ENCODE results near the gene DNLZ.

The DNLZ gene

DNA sequence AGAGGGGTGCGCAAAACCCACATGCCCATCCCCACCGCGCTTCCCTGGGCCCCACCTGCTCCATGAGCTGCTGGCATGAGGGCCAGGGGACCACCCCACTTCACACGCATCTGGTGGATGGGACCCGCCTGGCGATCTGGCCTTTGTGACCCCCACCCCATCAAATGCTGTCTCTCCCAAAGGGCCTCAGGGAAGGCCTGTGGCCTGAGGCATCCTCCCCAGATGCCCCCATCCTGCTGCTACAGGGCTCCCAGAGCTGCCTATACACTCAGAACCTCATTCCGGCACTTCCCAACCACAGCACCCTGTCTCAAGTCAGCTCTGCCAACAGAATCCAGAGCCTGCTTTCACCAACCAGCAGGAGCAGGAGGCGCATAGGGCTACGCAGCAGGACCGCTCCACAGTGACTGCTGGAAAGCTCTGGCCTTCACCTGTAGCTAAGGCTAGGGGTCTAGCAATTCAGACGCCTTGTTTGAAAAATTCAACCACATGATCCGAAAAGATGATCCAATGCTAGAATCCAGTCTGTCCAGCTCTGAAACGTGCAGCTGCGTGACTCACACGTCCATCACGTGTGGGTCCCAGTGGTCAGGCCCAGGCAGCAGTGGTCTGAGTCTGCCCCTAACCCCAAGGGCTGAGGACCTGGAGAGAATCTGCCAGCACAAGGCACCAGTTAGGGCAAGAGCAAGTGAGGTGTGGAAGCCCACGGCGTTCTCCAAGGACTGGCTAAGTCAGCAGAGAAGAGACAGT is 37.8 kb upstream of the DNLZ start:
- H3K4me1 Mint-ChIP-seq, result peaks cover 43 to 68% of the 10 kb centered on the region in 2 donors
- H3K4me3 Mint-ChIP-seq, result peak overlapping the region in 1 of 2 donors; percentile 46
- peaks cover 44 to 70% of the 10 kb centered on the region in 2 donors for H3K36me3 Mint-ChIP-seq
- DNase-seq (no peak), ATAC-seq (replicated peaks) (no peak)
- H3K9me3 Mint-ChIP-seq, result no peaks in the 10 kb centered on the region
- peak overlapping the region; percentile 25 for H3K27ac Mint-ChIP-seq
- H3K27me3 Mint-ChIP-seq, result no peaks in the 10 kb centered on the region

DNA sequence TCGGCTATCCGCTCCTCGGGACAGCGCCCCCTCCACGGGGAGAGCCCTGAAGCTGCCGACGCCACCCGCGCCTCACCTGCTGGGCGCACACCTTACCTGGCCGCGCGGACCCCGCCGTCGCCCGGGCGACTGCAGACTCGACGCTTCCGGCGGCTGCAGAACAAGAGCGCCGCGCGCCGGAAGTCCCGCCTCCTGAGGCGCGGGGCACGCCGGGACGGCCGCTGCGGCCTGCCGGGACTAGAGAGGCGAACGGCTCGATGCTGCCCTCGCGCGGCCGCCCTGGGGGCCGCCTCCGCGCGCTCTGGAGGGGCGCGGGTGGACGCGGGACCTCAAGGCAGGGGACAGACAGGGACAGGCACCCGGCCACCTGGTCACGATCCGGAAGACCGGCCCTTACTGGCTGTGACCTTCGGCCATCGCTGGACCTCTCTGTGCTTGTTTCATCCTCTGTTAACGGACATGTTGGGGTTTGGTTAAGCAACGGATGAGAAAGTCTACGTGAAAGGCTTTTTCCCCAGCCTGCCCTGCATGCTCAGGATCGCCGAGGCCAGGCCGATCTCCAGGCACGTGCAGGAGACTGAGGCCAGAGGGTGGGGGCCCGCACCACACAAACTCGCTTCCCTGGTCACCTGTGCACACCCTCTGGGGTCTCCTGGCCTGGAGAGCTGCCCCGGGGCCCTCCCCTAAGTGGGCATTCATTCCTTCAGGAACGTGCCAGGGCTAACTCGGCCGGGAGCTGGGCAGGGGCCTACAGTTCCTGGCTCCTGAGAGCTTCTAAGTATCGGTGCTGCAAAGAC is 36.7 kb upstream of the DNLZ start, which contains the start of gene SNAPC4:
TSS of gene SNAPC4 (minus strand) at position 133 of the 797 bp plus-strand sequence. CDS start 1,742 bp downstream, outside the sequence.
- DNase-seq, result peak; percentile 84
- H3K36me3 Mint-ChIP-seq, result peaks cover 45 to 76% of the 10 kb centered on the region in 2 donors
- peak; percentile 76 to 80 for ATAC-seq (replicated peaks)
- peak within 1 kb of the TSS; percentile 93 to 95 for H3K4me3 Mint-ChIP-seq
- no peaks in the 10 kb centered on the region for H3K9me3 Mint-ChIP-seq
- peaks cover 43 to 64% of the 10 kb centered on the region in 2 donors for H3K4me1 Mint-ChIP-seq
- H3K27me3 Mint-ChIP-seq, result no peaks in the 10 kb centered on the region
- peak within 1 kb of the TSS; percentile 97 for H3K27ac Mint-ChIP-seq

DNA sequence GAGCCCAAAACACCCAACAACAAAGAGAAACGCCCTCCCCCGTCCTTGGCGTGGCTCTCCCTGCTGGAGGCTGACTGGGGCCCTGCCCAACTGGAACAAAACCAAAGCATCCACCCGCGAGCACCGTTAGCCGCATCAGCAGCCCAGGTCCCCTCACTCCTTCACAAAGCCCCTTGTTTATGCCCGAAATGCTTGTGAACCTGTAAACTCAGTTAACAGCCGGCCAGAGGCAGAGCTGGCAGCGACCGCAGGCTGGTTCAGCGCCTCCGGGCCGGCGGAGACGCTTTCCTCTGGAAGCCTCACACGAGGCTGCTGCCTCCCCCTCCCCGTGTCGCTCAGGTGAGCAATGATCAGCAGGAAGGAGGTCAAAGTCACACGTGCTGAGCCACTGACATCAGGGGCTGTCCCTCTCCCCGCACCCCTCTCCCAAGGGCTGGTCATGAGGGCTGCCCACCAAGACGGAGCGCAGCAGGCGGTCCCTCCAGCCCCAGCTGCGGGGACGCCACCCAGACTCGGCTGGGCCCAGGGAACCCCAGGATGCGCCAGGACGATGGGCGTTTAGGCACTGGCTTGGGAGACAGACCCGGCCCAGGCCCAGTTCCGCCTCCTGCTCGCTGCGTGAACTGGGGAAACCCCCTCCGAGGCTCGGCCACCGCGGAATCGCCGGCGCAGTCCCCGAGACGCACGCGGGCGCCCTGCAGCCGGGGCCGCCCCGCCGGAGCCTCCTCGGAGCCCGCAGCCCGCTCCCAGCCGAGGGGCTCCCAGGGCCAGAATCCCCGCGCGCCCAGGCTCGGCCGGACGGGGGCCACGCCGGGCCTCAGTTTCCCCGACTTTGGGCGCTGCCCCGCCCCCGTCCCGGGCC is 35.9 kb upstream of the DNLZ start:
- Mint-ChIP-seq H3K36me3 (peaks cover 43 to 76% of the 10 kb centered on the region in 2 donors), H3K4me3 (peak overlapping the region; percentile 93 to 95), H3K9me3 (no peaks in the 10 kb centered on the region), H3K27me3 (no peaks in the 10 kb centered on the region), H3K27ac (peak overlapping the region; percentile 97), H3K4me1 (peaks cover 36 to 55% of the 10 kb centered on the region in 2 donors)
- ATAC-seq (replicated peaks), result peak; percentile 53 to 60
- peak; percentile 55 for DNase-seq

DNA sequence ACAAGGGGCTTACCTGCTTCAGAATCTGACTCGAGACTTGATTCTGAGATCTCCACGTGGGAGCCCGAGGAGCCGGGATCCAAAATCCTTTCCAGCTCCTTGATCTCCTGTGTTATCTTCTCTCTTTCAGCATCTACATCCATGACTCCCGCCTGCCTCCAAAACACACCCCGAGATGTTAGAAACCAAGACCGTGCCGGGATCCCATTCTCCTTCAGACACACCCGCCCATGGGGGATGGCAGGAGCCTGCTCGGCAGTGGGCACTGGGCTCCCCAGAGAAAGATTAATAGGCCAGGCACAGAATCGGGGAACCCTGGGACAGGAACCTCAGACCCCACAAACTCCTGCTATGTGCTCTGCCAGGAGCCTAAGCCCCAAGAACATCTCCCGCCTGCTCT is 34.7 kb upstream of the DNLZ start:
- no peak for ATAC-seq (replicated peaks)
- Mint-ChIP-seq H3K27ac (peak overlapping the region; percentile 97), H3K9me3 (no peaks in the 10 kb centered on the region), H3K4me3 (peak overlapping the region; percentile 93 to 95), H3K27me3 (no peaks in the 10 kb centered on the region), H3K4me1 (peaks cover 26 to 44% of the 10 kb centered on the region in 2 donors), H3K36me3 (peaks cover 32 to 70% of the 10 kb centered on the region in 2 donors)
- no peak for DNase-seq

DNA sequence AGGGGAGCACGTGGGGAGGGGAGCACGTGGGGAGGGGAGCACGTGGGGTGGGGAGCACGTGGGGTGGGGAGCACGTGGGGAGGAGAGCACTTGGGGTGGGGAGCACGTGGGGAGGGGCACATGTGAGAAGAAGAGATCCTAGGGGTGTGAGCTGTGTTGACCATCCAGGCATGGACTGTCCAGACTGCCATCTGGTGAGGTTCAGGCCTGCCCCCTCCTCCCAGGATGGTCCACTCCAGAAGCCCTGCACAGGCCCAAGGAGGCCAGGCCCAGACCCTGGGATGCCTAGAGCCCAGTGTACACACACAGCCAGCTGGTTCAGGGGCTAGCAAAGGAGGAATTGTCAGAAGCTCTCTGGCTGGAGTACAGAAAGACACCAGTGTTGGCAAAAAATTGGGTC is 34.1 kb upstream of the DNLZ start:
- H3K27me3 Mint-ChIP-seq, result no peaks in the 10 kb centered on the region
- H3K4me1 Mint-ChIP-seq, result peaks cover 25 to 42% of the 10 kb centered on the region in 2 donors
- H3K27ac Mint-ChIP-seq, result peak overlapping the region; percentile 20
- DNase-seq (no peak), ATAC-seq (replicated peaks) (no peak)
- no peak overlapping the region for H3K4me3 Mint-ChIP-seq
- H3K36me3 Mint-ChIP-seq, result peaks cover 31 to 67% of the 10 kb centered on the region in 2 donors
- H3K9me3 Mint-ChIP-seq, result no peaks in the 10 kb centered on the region

DNA sequence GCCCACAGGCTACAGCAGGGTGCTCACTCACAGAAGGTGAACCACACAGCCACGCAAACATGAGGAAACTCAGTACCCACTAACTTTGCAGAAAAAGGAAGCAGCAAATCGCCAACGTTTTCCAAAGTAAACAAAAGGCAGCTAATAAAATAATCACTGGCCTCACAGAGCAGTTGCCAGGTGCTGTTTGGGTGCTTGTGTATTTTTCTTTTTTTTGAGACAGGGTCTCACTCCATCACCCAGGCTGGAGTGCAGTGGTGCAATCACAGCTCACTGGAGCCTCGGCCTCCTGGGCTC is 32.6 kb upstream of the DNLZ start:
- no peak overlapping the region for H3K4me3 Mint-ChIP-seq
- H3K36me3 Mint-ChIP-seq, result peaks cover 29 to 66% of the 10 kb centered on the region in 2 donors
- DNase-seq (no peak), ATAC-seq (replicated peaks) (no peak)
- H3K4me1 Mint-ChIP-seq, result peaks cover 18 to 30% of the 10 kb centered on the region in 2 donors
- no peaks in the 10 kb centered on the region for H3K9me3 Mint-ChIP-seq
- no peaks in the 10 kb centered on the region for H3K27me3 Mint-ChIP-seq
- H3K27ac Mint-ChIP-seq, result no peak overlapping the region

DNA sequence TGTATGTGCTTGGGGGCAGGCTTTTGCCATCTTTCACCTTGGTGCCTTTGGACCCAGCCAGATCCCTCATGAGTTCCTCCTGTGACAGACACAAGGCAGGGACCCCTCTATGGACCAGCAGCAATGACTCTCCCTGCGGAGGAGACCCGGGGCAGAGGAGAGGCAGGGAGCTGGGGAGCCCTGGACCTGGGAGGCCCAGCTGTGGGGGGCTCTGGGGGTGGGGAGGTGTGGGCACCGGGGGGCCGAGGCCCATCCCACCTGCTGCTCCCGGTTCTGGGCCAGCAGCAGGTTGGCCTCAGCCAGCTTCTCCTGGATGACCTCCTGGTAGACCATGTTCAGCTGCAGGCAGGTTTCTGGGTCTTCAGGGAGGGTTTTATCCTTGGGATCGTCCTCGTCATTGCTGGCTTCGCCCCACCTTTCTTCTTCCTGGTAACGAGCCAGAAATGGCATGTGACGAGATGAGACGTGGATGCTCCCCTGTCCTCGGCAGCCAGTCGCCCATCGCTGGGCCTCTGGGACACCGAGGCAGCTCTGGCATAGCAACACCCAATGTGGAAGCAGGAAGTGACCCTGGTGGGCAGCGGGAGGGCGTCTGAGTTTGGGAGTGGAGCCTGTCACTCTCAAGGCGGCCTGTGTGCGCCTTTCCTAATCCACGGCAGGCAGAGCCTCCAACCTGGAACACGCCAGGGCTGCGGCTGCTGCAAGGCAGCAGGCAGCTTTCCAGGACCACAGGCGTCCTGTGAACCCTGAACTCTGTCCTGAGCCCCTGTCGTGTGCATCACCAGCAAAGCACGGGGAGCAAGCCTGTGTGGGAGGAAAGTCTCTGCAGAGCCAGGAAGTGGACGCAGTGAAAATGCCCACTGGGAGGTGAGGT is 32.0 kb upstream of the DNLZ start:
- Mint-ChIP-seq H3K36me3 (peaks cover 29 to 62% of the 10 kb centered on the region in 2 donors), H3K27me3 (no peaks in the 10 kb centered on the region), H3K27ac (peak overlapping the region; percentile 56), H3K9me3 (no peaks in the 10 kb centered on the region), H3K4me1 (peaks cover 15 to 24% of the 10 kb centered on the region in 2 donors), H3K4me3 (no peak overlapping the region)
- no peak for ATAC-seq (replicated peaks)
- no peak for DNase-seq

DNA sequence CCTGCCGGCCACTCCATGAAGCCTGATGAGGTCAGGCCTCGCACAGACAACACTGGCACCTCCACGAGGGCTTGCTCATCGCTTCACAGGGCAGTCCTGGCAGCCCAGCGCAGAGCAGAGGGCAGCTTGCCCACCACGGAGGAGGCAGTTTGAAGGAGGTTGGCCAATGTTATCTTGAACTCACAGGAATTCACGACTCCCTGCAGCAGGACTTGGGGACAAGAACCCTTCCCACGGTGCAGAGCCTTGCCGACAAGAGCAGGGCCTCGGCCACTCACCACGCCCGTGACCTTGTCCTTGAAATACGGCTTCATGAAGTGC is 31.4 kb upstream of the DNLZ start:
- Mint-ChIP-seq H3K36me3 (peaks cover 32 to 66% of the 10 kb centered on the region in 2 donors), H3K4me1 (peaks cover 13 to 21% of the 10 kb centered on the region in 2 donors), H3K4me3 (no peak overlapping the region), H3K9me3 (no peaks in the 10 kb centered on the region), H3K27ac (no peak overlapping the region), H3K27me3 (no peaks in the 10 kb centered on the region)
- ATAC-seq (replicated peaks) (no peak), DNase-seq (no peak)

DNA sequence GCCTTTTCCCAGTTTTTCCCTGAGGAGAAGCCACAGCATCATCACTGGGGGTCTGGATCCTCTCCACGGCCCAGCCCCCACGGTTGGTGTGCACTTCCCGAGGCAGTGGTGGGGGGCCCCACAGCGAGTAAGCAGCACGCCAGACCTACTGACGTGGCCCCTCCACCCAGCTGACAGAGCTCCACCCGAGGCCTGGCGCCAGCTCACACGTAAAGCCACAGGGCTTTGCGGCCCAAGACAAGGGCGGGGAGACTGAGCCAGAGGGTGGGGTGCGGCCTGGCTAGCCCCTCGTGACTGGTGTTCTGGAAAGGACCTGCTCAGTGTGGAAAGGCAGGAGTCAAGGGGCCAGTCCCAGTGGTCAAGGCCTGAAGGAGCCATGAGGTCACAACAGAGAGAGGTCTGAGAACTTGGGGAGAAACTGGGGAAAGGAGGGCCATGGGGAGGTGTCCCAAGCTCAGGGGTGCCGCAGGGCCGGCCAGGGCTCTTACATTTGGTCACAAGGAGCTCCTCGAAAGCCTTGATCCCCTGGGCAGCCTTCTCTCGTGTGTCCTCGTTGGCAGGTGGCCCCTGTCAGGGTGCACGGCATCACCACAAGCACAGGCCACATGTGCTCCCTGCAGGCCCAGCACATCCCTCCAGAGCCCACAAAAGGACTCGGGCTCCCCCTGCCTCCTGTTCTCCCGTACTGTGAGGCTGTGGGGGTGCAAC is 30.9 kb upstream of the DNLZ start:
- no peak overlapping the region for H3K27ac Mint-ChIP-seq
- DNase-seq (no peak), ATAC-seq (replicated peaks) (no peak)
- H3K36me3 Mint-ChIP-seq, result peaks cover 35 to 71% of the 10 kb centered on the region in 2 donors
- H3K9me3 Mint-ChIP-seq, result no peaks in the 10 kb centered on the region
- no peaks in the 10 kb centered on the region for H3K27me3 Mint-ChIP-seq
- H3K4me3 Mint-ChIP-seq, result no peak overlapping the region
- H3K4me1 Mint-ChIP-seq, result peaks cover 13 to 21% of the 10 kb centered on the region in 2 donors

DNA sequence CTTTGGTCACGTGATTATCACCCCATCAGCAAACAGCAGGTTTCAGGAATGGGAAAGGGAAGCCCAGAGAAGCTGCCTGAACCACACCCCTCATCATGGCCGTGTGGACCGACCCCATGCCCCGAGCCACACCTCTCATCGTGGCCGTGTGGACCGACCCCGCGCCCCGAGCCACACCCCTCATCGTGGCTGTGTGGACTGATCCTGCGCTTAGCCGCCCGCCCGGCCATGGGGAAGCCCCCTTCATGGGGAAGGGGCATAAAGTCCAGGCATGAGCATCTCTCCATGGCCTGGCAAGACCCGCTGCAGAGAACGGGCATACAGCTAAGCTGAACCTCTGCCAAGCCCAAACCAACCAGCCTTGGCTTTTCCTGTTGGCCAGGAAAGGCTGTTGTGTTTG is 30.0 kb upstream of the DNLZ start:
- no peaks in the 10 kb centered on the region for H3K27me3 Mint-ChIP-seq
- H3K4me3 Mint-ChIP-seq, result no peak overlapping the region
- no peak for ATAC-seq (replicated peaks)
- peaks cover 41 to 71% of the 10 kb centered on the region in 2 donors for H3K36me3 Mint-ChIP-seq
- DNase-seq, result no peak
- H3K4me1 Mint-ChIP-seq, result peaks cover 5 to 12% of the 10 kb centered on the region in 2 donors
- no peaks in the 10 kb centered on the region for H3K9me3 Mint-ChIP-seq
- H3K27ac Mint-ChIP-seq, result no peak overlapping the region

DNA sequence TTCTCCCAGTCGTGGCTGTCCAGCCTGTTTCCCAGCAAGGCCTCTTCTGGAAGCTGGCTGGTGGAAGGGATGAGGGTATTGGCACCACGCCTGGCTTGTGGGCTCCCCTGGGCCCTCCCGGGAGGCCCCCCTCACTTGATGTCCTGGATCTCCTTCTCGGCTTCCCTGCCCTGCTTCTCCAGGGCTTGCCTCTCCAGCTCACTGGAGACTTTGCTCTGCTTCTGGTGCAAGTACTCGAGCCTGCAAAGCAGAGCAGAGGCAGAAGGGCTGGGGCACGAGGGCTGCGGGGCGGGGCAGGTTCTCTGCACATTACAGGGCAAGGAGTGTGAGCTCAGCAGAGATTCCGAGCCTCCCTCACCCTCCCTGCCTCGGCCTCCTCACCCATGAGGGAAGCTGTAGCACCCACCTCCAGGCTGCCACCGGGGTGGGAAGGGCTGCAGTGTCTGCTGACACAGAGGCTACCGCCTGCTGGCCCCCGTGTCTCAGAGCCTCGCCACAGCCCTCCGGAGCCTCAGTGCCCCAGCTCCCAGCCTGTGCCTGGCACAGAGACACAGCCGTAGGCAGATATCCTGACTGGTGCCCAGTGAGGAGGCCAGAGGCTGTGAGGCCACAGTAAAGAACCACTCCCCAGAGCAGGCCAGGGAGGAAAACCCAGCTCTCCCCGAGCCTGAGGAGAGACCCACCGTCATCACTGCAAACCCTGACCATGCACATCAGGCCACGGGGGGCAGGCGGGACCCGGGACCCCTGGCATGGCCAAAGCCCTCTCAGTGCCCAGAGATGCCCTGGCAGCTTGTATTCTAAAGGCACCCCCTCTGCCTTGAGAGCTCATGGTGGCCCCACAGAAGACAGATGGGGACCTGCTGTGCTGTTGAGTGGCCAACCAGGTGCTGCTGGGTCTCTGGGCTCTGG is 29.2 kb upstream of the DNLZ start:
- DNase-seq (no peak), ATAC-seq (replicated peaks) (no peak)
- H3K9me3 Mint-ChIP-seq, result no peaks in the 10 kb centered on the region
- no peak overlapping the region for H3K4me3 Mint-ChIP-seq
- H3K27ac Mint-ChIP-seq, result no peak overlapping the region
- peaks cover 45 to 70% of the 10 kb centered on the region in 2 donors for H3K36me3 Mint-ChIP-seq
- H3K27me3 Mint-ChIP-seq, result no peaks in the 10 kb centered on the region
- peaks cover 2 to 7% of the 10 kb centered on the region in 2 donors for H3K4me1 Mint-ChIP-seq

DNA sequence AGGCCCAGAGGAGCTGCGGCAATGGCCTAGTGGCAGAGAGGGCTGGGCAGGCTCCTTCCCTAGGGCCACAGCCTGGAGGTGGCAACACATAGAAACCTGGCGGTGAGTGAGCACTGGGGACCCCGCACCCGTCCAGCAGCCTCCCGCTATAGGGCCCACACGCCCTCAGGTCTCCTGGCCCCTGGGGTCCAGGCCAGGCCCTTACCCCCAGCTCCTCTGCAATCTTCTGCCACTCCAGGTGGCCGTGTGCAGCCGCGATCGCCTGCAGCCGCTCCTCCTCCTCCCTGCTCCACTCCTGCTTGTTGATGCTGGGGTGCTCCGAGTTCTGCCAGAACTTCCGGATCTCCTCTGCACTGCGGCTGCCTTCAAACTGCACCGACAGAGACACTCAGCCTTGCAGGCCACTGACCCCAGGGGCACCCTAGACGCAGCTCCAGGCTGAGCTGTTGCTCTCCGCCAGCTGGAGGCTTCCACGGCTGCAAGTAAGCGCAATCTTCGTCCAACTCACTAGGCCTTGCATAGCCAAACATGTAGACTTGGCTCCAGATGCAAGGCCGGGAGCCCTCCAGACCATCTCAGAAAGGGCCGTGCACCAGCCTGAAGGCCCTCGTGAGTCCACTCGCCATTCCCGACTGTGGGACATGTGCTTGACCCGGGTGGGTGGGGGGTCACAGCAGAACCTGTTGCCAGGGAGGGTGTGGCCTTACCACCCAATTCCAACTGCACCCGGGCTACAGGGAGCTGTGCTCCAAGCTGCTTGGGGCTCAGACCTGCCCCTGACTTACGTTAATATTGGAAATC is 28.4 kb upstream of the DNLZ start:
- no peaks in the 10 kb centered on the region for H3K27me3 Mint-ChIP-seq
- no peaks in the 10 kb centered on the region for H3K9me3 Mint-ChIP-seq

More for the DNA sequence above, 28.4 kb upstream of the DNLZ start:
- Mint-ChIP-seq H3K27ac (no peak overlapping the region), H3K36me3 (peaks cover 46 to 74% of the 10 kb centered on the region in 2 donors), H3K4me3 (no peak overlapping the region), H3K4me1 (peaks cover 2 to 3% of the 10 kb centered on the region in 2 donors)
- DNase-seq (no peak), ATAC-seq (replicated peaks) (no peak)

Measured in stimulated activated naive B cell treated with anti-CD40 and anti-IgM and Interleukin-4, amounts not matched to agents 10 μg/mL and 1 μg/mL and 100 μg/mL, for 72 hours (primary cell).